ENCODE measurements around the gene KAT6B. TPM values are rescaled to one million over a fixed set of nuclear protein-coding genes. Genes with fewer than 3 reads are reported as not detected.

The KAT6B gene
- total and polyA plus RNA-seq, 10 of the 15 experiments (the other 5 are each of a cell fraction or from before 2014, with no cell fraction given), result 2.7 to 22.6 (median 15.7) TPM

GRCh38 chr10:74963549-74963948 lies 137.1 kb downstream of the KAT6B start (continued):
- no peak for TF ChIP-seq RELA (IDR thresholded peaks at IDR 0.05; ENCODE audit: borderline replicate concordance, partially characterized antibody)
- TF ChIP-seq WRNIP1 (IDR thresholded peaks at IDR 0.05; ENCODE audit: borderline replicate concordance, low read depth, low read length), result no peak
- TF ChIP-seq MXI1 (IDR thresholded peaks at IDR 0.05; ENCODE audit: low read depth, low read length), result no peak
- TF ChIP-seq RAD21 (IDR thresholded peaks at IDR 0.05; ENCODE audit: insufficient read depth, low read depth, low read length), result no peak
- TF ChIP-seq BHLHE40 (IDR thresholded peaks at IDR 0.05; ENCODE audit: borderline replicate concordance in 1 of 2, low read depth in 2 of 2, low read length in 1 of 2), result peak in 1 of 2 experiments; percentile 9; a peak in 1 of 4 replicates
- TF ChIP-seq ATF7 (IDR thresholded peaks at IDR 0.05; ENCODE audit: low read depth), result peak; percentile 49; the same call in 1 of the 2 replicates
- TF ChIP-seq JUNB (IDR thresholded peaks at IDR 0.05), result peak; percentile 93
- TF ChIP-seq NBN (IDR thresholded peaks at IDR 0.05), result no peak
- TF ChIP-seq BRCA1 (IDR thresholded peaks at IDR 0.05; ENCODE audit: low read depth, low read length), result no peak
- no peak for TF ChIP-seq BCL3 (IDR thresholded peaks at IDR 0.05; ENCODE audit: borderline replicate concordance, insufficient read depth, low read depth, low read length, poor library complexity, severe bottlenecking)
- TF ChIP-seq CHD1 (IDR thresholded peaks at IDR 0.05; ENCODE audit: low read depth, low read length), result no peak
- TF ChIP-seq MAX (IDR thresholded peaks at IDR 0.05; ENCODE audit: low read depth, low read length), result no peak
- no peak for TF ChIP-seq ZBTB33 (IDR thresholded peaks at IDR 0.05)
- no peak for TF ChIP-seq HDGF (IDR thresholded peaks at IDR 0.05)
- no peak for TF ChIP-seq ZNF622 (IDR thresholded peaks at IDR 0.05)
- TF ChIP-seq ZBTB4 (CRISPR knock-in tag; IDR thresholded peaks at IDR 0.05), result no peak
- no peak for TF ChIP-seq PKNOX1 (IDR thresholded peaks at IDR 0.05)
- no peak for TF ChIP-seq SMAD1 (IDR thresholded peaks at IDR 0.05; ENCODE audit: low read depth, partially characterized antibody)
- TF ChIP-seq REST (IDR thresholded peaks at IDR 0.05; ENCODE audit: low read depth, low read length), result no peak
- no peak for TF ChIP-seq SUZ12 (IDR thresholded peaks at IDR 0.05; ENCODE audit: unreplicated experiment)
